Fibroblast of pulmonary artery (primary cell): Measurements from ENCODE around the gene ARHGAP29.
A peak's percentile ranks its signal among the peaks of the same experiment; 100 is the strongest.

Experiments used
- DNase-seq: peaks from one replicate; pipeline ENCODE4 v3.0.0-alpha.2; 2010; ENCODE audit warnings: low read depth
- H3K4me3 ChIP-seq: replicated peaks from 2 replicates; pipeline ENCODE4 v1.5.1; 2011; ENCODE audit warnings: low read depth, mild to moderate bottlenecking, control low read depth, low read length, moderate library complexity
- CTCF ChIP-seq: IDR thresholded peaks from 2 replicates; pipeline ENCODE4 v1.5.1; 2011; ENCODE audit warnings: mild to moderate bottlenecking, control low read depth, low read length, inconsistent platforms; ENCODE audit errors: missing control alignments

ARHGAP29 gene

DNA sequence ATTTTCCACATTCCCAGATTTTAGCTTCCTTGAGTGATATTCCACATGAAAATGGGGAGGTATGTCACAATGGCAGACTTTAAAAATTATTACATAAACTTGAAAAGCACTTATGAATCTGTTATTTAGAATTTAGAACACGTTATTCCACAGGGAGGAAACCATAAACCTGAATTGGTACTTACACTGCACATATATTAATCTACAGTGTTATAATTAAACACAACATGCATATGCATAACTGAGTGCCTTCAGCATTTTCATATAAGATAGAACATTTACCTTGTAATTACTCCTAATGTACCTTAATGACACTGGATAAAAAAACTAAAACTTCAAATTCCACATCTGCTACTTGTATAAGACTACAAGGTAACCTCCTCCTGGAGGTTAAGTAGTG, 9.8 kb downstream of the ARHGAP29 start:
- no peak for TF ChIP-seq CTCF
- no peak overlapping the region for H3K4me3 ChIP-seq
- no peak for DNase-seq

DNA sequence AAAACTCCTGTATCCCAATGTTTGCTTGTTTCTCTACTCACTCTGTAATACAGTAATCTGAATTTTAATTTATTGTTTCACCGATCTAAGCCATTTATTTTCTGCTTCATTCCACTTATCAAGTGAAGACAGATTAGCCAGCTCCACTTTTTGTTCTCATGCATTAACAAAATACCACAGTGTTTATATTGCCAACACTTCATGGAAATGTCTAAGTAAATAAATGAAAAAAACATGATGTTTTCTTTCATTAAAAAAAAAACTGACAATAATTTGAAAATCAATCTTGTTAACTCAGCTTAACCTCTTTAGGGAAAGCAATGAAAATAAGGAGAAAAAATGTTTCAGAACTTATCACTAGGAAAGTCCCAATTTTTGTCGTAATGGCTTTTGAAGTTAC, 11.5 kb downstream of the ARHGAP29 start:
- DNase-seq: no peak
- H3K4me3 ChIP-seq: no peak overlapping the region
- TF ChIP-seq CTCF: no peak

DNA sequence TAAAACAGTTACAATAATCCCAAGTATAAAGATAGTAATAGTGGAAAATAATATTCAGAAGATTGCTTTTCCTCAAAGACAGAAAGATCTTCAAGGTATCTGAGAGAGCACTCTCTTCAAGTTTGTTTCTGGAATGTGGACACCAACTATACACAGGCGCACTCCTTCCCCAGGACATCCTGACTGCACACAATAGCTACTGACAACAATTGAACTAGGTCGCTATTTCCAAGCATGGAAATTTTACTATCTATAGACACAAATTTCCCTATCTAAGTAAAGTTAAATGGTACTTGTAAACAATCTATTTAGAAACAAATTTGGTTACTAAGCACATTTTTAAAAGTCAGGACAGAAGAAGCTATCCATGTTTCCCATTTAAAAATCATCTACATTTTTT, 19.1 kb downstream of the ARHGAP29 start:
- TF ChIP-seq CTCF: no peak
- DNase-seq: no peak
- no peak overlapping the region for H3K4me3 ChIP-seq

- no peak for DNase-seq
- no peak for TF ChIP-seq CTCF
- no peak overlapping the region for H3K4me3 ChIP-seq
Observed at GRCh38 chr1:94215955-94216354, 21.4 kb downstream of the ARHGAP29 start.

- DNase-seq: no peak
- no peak overlapping the region for H3K4me3 ChIP-seq
- no peak for TF ChIP-seq CTCF
Observed at GRCh38 chr1:94209982-94210381, 27.4 kb downstream of the ARHGAP29 start.

DNA sequence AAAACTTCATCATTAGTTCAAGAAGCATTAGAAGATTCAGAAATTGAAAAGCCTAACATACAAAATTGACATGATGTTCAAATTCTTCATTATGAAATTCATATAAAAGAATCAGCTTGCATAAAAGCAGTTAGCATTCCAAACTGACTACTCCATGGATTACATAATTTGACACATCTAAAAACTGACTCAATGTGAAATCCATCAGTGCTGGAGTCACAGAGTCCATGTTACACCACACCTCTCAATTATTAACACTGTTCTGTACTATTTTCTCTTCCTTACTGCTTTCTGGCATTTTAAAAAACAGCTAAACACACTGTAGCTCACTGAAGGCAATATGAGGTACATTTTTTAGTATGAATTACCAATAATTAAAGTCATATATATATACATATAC, 28.0 kb downstream of the ARHGAP29 start:
- DNase-seq: peak; percentile 78
- no peak overlapping the region for H3K4me3 ChIP-seq
- no peak for TF ChIP-seq CTCF

DNA sequence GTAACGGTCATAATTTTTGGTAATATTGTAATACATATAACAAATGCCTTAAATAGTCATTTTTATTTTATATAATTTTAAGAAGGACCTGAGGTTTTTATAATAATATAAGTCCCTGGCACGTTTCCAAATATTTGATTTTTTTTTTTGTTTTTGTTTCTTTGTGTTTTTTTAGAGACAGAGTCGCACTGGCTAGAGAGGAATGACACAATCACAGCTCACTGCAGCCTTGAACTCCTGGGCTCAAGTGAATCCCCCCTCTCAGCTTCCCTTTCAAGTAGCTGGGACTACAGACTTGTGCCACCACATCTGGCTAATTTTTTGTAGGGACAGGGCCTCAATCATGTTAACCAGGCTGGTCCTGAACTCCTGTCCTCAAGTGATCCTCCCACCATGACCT, 29.7 kb downstream of the ARHGAP29 start:
- H3K4me3 ChIP-seq: no peak overlapping the region
- peak; percentile 23 for DNase-seq
- TF ChIP-seq CTCF: no peak
